Neural crest cell (in vitro differentiated cells): ENCODE data around the gene PNN. TPM values are rescaled to one million over a fixed set of nuclear protein-coding genes. Genes with fewer than 3 reads are reported as not detected.
"Not testable (repeated sequence)": the region's sequence is repeated elsewhere in the genome, so short reads cannot be mapped to it uniquely, and the experiment has no call there.

Source experiments
- DNase-seq: peaks from one replicate; pipeline ENCODE4 v3.0.0; 2021; ENCODE audit warnings: low read depth, mixed read lengths, low spot score
- H3K27ac Mint-ChIP-seq: one replicate; pipeline ENCODE4 v1.8.0; 2021; ENCODE audit warnings: mild to moderate bottlenecking, mixed read lengths; ENCODE audit not compliant: unreplicated experiment
- H3K27me3 Mint-ChIP-seq: 2 replicates; pipeline ENCODE4 v1.8.0; 2021; ENCODE audit warnings: low read depth, mild to moderate bottlenecking, mixed read lengths
- H3K36me3 Mint-ChIP-seq: 2 replicates; pipeline ENCODE4 v1.8.0; 2021; ENCODE audit warnings: low read depth, mild to moderate bottlenecking, mixed read lengths
- H3K4me1 Mint-ChIP-seq: 2 replicates; pipeline ENCODE4 v1.8.0; 2021; ENCODE audit warnings: mixed read lengths
- H3K4me3 Mint-ChIP-seq: one replicate; pipeline ENCODE4 v1.8.0; 2021; ENCODE audit warnings: mild to moderate bottlenecking, mixed read lengths
- H3K9me3 Mint-ChIP-seq: 2 replicates; pipeline ENCODE4 v1.8.0; 2021; ENCODE audit warnings: mixed read lengths
- CTCF ChIP-seq: fragments of 200-600 bp; sonication (generic); conservative IDR thresholded peaks from 2 replicates; pipeline ENCODE4 v1.5.0; 2021; ENCODE audit warnings: antibody characterized with exemption, mild to moderate bottlenecking
- total RNA-seq: library from RNA; stranded (reverse); gene quantifications from 2 replicates; pipeline ENCODE4 v1.2.1, GENCODE V29; 2021

The PNN gene
- total RNA-seq, 1 donor from 2014 or later, result 128 TPM

- no peak for DNase-seq
- H3K4me3 Mint-ChIP-seq, result no peak overlapping the region
- no peak overlapping the region for H3K27ac Mint-ChIP-seq
- H3K4me1 Mint-ChIP-seq, result no peaks in the 10 kb centered on the region
- TF ChIP-seq CTCF, result no peak
- H3K9me3 Mint-ChIP-seq, result no peaks in the 10 kb centered on the region
- no peaks in the 10 kb centered on the region for H3K36me3 Mint-ChIP-seq
- no peaks in the 10 kb centered on the region for H3K27me3 Mint-ChIP-seq
These were observed 55.5 kb downstream of the PNN start for GRCh38 chr14:39230416-39231035.

- H3K4me1 Mint-ChIP-seq, H3K9me3 Mint-ChIP-seq, H3K36me3 Mint-ChIP-seq, H3K4me3 Mint-ChIP-seq, H3K27ac Mint-ChIP-seq, H3K27me3 Mint-ChIP-seq, DNase-seq: not testable (repeated sequence)
These were observed 56.9 kb downstream of the PNN start for GRCh38 chr14:39231751-39232553.

Other genes starting within 250 kb of the PNN start
- gene SEC23A, start 72.0 kb upstream of the PNN start, total RNA-seq, result 70.6 and 72.0 TPM in 2 replicates
- gene GEMIN2, start 60.9 kb upstream of the PNN start, total RNA-seq, result 35.8 and 37.9 TPM in 2 replicates
- gene TRAPPC6B, start 4.9 kb upstream of the PNN start, total RNA-seq, result 18.1 and 18.2 TPM in 2 replicates
- 10.6 and 12.7 TPM in 2 replicates for gene MIA2, start 58.7 kb downstream of the PNN start, total RNA-seq